OCI-LY7 (cell line): ENCODE results near the gene PRAF2. TPM values are rescaled to one million over a fixed set of nuclear protein-coding genes. Genes with fewer than 3 reads are reported as not detected.

Experiments used
- BruUV-seq: library from RNA; stranded (reverse); fragments of 400-500 nt; replicated peaks from 2 replicates; lab custom pipeline; 2021; lab: Mats Ljungman, UMichigan
- CTCF ChIA-PET: fragments of 300-600 bp; sonication (Branson Sonifier 250); formaldehyde crosslinking; loops from one replicate; lab custom pipeline; 2022; ENCODE audit warnings: antibody characterized with exemption; ENCODE audit not compliant: unreplicated experiment; lab: Charles Lee
- POLR2A ChIA-PET: fragments of 300-600 bp; sonication (Branson Sonifier 250); formaldehyde crosslinking; loops from one replicate; lab custom pipeline; 2022; ENCODE audit warnings: antibody characterized with exemption; lab: Charles Lee
- DNase-seq: peaks from one replicate; pipeline ENCODE4 v3.0.0-alpha.2; 2015; ENCODE audit warnings: low spot score
- H2AFZ ChIP-seq: fragments of 200-600 bp; sonication (generic), shearing (Covaris generic); 2 replicates; pipeline ENCODE4 v1.6.1; 2014; ENCODE audit warnings: mild to moderate bottlenecking, antibody characterized with exemption, low read length, moderate library complexity
- H3K27ac ChIP-seq: fragments of 200-600 bp; sonication (generic); 2 replicates; pipeline ENCODE4 v1.5.1; 2014; ENCODE audit warnings: mixed run types, low read depth, mild to moderate bottlenecking, moderate library complexity, low read length, inconsistent platforms; ENCODE audit not compliant: poor library complexity, severe bottlenecking
- H3K36me3 ChIP-seq: fragments of 200-600 bp; sonication (generic); 2 replicates; pipeline ENCODE4 v1.6.1; 2014; ENCODE audit warnings: mild to moderate bottlenecking, antibody characterized with exemption, low read length, moderate library complexity, mixed read lengths; ENCODE audit not compliant: insufficient read depth
- H3K4me1 ChIP-seq: fragments of 200-600 bp; sonication (generic); 2 replicates; pipeline ENCODE4 v1.5.1; 2014; ENCODE audit warnings: mild to moderate bottlenecking, low read length; ENCODE audit not compliant: insufficient read depth, poor library complexity, severe bottlenecking
- H3K4me2 ChIP-seq: fragments of 200-600 bp; sonication (generic); 2 replicates; pipeline ENCODE4 v1.6.1; 2014; ENCODE audit warnings: mild to moderate bottlenecking, low read length
- H3K4me3 ChIP-seq: fragments of 200-600 bp; sonication (generic); 2 replicates; pipeline ENCODE4 v1.5.1; 2014; ENCODE audit warnings: mild to moderate bottlenecking, low read depth, low read length; ENCODE audit not compliant: poor library complexity, severe bottlenecking
- H3K79me2 ChIP-seq: fragments of 200-600 bp; sonication (generic); 2 replicates; pipeline ENCODE4 v1.6.1; 2016; ENCODE audit warnings: low read depth, mild to moderate bottlenecking, low read length, moderate library complexity, mixed read lengths; ENCODE audit not compliant: insufficient read depth
- H3K9me2 ChIP-seq: fragments of 200-600 bp; sonication (generic); 2 replicates; pipeline ENCODE4 v1.6.1; 2016; ENCODE audit warnings: mild to moderate bottlenecking, low read length, mixed read lengths; ENCODE audit not compliant: insufficient read depth
- H3K9me3 ChIP-seq: fragments of 200-600 bp; sonication (generic); 2 replicates; pipeline ENCODE4 v1.6.1; 2014; ENCODE audit warnings: mild to moderate bottlenecking, mixed run types, low read length, mixed read lengths
- H4K20me1 ChIP-seq: fragments of 200-600 bp; sonication (generic); 2 replicates; pipeline ENCODE4 v1.6.1; 2014; ENCODE audit warnings: mild to moderate bottlenecking, antibody characterized with exemption, low read length, moderate library complexity, mixed read lengths; ENCODE audit not compliant: insufficient read depth
- CTCF ChIP-seq: fragments of 200-600 bp; sonication (generic); conservative IDR thresholded peaks from 2 replicates; pipeline ENCODE4 v1.5.1; 2014; ENCODE audit warnings: mild to moderate bottlenecking, antibody characterized with exemption, low read length, moderate library complexity, mixed read lengths
- EZH2phosphoT487 ChIP-seq: fragments of 200-600 bp; sonication (generic); IDR thresholded peaks from 2 replicates; pipeline ENCODE4 v1.6.1; 2018; ENCODE audit warnings: low read depth, borderline replicate concordance, mild to moderate bottlenecking, mixed run types, antibody characterized with exemption, low read length, moderate library complexity, mixed read lengths
- intact Hi-C: fragments of 100-400 bp; cut with micrococcal nuclease; formaldehyde crosslinking; loops from one replicate; pipeline ENCODE4 v1.10.0; 2022; ENCODE audit not compliant: unreplicated experiment
- total RNA-seq, 2 experiments: library from RNA; depleted of rRNA in 1 of 2; stranded (reverse); fragments of >200 nt in 1 of 2; shearing (Covaris generic) in 1 of 2; gene quantifications; 2 replicates each; pipeline ENCODE4 v1.2.3, GENCODE V29; 2014 to 2022

The PRAF2 gene
- total RNA-seq, 2 experiments from 2014 or later, result 2.3 to 20.3 TPM

- H3K79me2 ChIP-seq, result no peaks in the 10 kb centered on the region
- no peak overlapping the region for H3K4me2 ChIP-seq
- H3K27ac ChIP-seq, result no peak overlapping the region
- H3K4me3 ChIP-seq, result no peak overlapping the region
- H3K9me2 ChIP-seq, result no peaks in the 10 kb centered on the region
- BruUV-seq, result no TSS peak
- DNase-seq, result no peak
- no peak overlapping the region for H2AFZ ChIP-seq
- no peaks in the 10 kb centered on the region for H3K4me1 ChIP-seq
- H3K36me3 ChIP-seq, result peaks cover 31% of the 10 kb centered on the region
- TF ChIP-seq EZH2phosphoT487 (no peak), CTCF (no peak)
- ChIA-PET POLR2A (interaction anchor here (0.7 kb wide), 1 partner anchor 153 kb away, joined by 6 read pairs; no protein-coding TSS in a partner anchor), CTCF (no interaction called here)
- no peaks in the 10 kb centered on the region for H3K9me3 ChIP-seq
- intact Hi-C loops, result no loop called here
- no peaks in the 10 kb centered on the region for H4K20me1 ChIP-seq
These were observed 42.3 kb upstream of the PRAF2 start for GRCh38 chrX:49116076-49116475.

DNA sequence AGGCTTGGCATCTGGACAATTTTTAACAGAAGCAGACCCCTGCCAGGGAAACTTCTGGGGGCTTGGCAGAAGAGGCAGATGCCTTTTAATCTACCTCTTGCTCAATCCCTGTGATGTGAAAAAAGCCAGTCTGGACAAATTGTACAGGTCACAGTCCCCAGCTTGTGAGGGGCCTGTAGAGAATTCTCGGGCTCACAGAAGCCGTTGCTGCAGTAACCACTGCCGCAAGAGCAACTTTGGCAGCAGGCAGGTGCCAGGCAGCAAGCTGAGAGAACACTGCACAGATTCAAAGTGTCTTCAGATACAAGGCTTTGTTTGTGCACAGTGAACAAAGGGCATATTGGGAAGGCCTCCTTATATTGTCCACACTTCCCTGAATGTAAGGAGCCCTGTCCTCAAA is 38.0 kb upstream of the PRAF2 start:
- TF ChIP-seq EZH2phosphoT487 (no peak), CTCF (no peak)
- Histone ChIP-seq H3K36me3 (peaks cover 23% of the 10 kb centered on the region), H3K79me2 (no peaks in the 10 kb centered on the region), H3K4me1 (no peaks in the 10 kb centered on the region), H3K9me3 (no peaks in the 10 kb centered on the region), H2AFZ (no peak overlapping the region), H3K4me3 (no peak overlapping the region), H3K9me2 (no peaks in the 10 kb centered on the region), H3K4me2 (no peak overlapping the region), H3K27ac (no peak overlapping the region), H4K20me1 (no peaks in the 10 kb centered on the region)
- ChIA-PET CTCF (no interaction called here), POLR2A (interaction anchor here (0.7 kb wide), 1 partner anchor 79 kb away, joined by 4 read pairs; no protein-coding TSS in a partner anchor)
- no TSS peak for BruUV-seq
- DNase-seq, result no peak
- intact Hi-C loops, result no loop called here

DNA sequence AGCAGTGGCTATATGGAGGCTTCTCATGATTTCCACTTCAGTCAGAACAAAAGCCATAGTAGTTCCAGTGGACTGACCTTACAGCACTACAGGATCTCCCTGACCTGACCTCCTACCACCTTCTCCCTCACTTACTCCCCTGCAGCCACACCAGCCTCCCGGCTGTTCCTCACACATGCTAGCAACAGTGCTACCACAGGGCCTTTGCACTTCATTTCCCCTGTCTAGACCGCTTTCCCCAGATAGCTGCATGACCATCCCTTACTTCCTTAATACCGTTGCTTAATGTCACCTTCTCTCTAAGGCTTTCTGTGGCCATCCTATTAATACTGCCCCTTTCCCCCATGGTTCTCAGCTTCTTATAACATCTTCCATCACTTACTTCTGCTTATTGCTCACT is 36.6 kb upstream of the PRAF2 start:
- no peaks in the 10 kb centered on the region for H3K9me3 ChIP-seq
- H3K36me3 ChIP-seq, result peaks cover 19% of the 10 kb centered on the region
- no peak overlapping the region for H2AFZ ChIP-seq
- no TSS peak for BruUV-seq
- POLR2A ChIA-PET, result interaction anchor here (0.5 to 1.0 kb wide), 2 partner anchors 10 to 153 kb away, joined by 3 to 4 read pairs; no protein-coding TSS in a partner anchor
- H4K20me1 ChIP-seq, result no peaks in the 10 kb centered on the region
- CTCF ChIA-PET, result no interaction called here
- H3K9me2 ChIP-seq, result no peaks in the 10 kb centered on the region
- TF ChIP-seq EZH2phosphoT487 (no peak), CTCF (no peak)
- H3K27ac ChIP-seq, result no peak overlapping the region
- no peak overlapping the region for H3K4me3 ChIP-seq
- no peak for DNase-seq
- H3K4me2 ChIP-seq, result no peak overlapping the region
- intact Hi-C loops, result no loop called here
- no peaks in the 10 kb centered on the region for H3K4me1 ChIP-seq
- no peaks in the 10 kb centered on the region for H3K79me2 ChIP-seq
